Measurements from ENCODE around the gene PCBP3.

The PCBP3 gene

GRCh38 chr21:45899317-45900033 is 255.9 kb downstream of the PCBP3 start:
- DNase-seq = no peak

DNA sequence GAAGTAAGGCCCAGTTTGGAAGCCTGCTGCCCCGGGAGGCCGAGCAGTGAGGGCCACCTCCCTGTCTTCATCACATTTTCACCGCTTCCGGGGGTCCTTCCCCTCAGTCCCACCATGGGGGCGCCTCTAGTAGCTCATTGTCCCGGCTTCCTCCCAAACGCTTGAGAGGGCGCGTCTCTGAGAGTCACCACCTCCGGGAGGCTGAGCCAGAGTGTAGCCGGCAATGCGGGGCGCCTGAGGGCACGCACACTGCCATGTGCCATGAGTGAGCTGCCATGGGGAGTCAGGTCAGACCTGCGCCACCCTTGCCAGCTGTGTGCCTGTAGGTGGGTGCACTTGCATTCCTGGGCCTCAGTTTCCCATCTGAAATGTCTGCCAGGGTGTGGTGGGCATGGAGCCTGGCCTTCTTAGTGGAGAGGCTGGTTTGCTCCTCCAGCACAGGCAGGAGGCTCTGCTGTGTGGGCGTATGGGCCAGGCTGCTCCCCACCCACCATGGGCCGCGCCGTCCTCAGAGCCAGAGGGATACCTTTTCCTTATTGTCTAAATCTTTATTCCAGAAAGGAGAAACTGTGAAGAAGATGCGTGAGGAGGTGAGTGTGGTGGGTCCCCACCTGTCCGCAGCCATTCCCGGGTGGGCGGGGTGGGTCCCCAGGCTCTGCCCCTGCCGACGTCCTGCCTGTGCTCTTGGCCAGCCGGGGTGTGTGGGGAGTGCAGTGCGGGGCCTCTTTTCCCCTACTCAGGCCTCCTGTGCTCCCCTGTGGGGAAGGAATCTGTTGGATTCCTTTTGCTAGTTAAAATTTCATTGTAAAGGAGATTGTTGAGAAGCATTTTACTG is 256.7 kb downstream of the PCBP3 start:
- DNase-seq = no peak

DNA sequence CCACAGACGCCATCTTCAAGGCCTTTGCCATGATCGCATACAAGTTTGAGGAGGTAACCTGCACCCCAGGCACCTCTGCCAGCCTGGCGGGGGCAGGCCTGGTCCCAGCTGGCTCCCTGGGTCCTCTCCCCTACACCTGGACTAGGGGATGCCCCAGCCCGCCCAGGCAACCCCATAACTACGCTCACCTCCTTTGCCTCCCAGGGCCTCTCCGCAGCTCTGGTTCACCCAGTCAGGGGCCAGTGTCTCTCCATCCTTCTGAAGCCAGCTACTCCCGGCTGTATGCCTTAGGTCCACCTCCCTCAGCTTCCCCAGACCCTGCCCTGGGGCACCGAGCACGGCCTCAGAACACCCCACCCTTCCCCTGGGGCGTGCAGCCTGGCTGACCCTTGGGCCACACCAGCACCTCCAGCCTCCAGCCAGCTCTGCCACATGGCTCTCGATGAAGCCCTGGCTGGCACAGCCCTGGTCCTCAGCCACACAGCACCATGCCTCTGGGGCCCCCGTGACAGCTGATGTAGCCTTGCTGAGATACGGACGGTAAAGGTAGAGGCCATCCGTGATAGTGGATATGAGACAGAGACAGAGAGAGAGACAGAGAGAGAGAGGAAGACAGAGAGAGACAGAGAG is 257.7 kb downstream of the PCBP3 start:
- DNase-seq = no peak

GRCh38 chr21:45902292-45902995 is 258.9 kb downstream of the PCBP3 start:
- no peak for DNase-seq

DNA sequence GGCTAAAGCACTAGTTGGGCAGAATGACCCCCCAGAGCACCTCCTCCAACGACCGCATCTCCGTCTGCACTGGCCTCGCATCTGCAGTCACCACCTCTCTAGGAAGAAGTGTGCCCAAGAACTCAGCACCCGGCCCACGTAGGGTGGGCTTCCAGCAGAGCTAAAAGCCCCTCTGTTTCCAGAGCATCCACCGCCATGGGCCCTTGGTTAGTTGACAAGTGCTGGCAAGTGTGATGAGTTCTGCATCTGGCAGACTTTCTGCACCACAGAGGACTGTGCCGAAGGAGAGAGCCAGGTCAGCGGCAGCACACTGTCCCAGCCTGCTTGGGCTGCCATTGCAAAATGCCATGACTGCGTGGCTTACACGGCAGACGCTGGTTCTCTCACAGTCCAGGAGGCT is 261.7 kb downstream of the PCBP3 start:
- DNase-seq = no peak

GRCh38 chr21:45906196-45906805 is 262.8 kb downstream of the PCBP3 start:
- DNase-seq = no peak

DNA sequence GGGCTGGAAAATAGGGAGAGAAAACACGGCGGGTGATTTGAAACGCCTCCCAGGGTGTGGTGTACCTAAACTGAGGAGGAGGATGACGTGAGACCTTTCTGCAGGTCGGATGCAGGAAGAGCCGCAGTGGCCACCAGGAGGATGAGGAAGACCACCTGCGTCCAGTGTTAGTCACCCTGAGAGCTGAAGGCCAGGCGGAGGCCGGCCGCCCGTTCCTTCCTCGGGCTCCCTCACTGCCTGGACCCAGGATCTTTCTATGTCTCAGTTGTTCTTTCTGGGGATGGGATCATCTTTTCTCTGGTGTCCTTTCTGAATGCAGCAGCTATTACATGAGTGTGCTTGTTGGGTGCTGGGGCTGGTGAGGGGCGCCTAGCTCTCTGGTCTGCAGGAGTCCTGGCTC is 263.3 kb downstream of the PCBP3 start:
- DNase-seq = no peak

- DNase-seq = no peak
Observed at GRCh38 chr21:45908536-45909237, 265.2 kb downstream of the PCBP3 start.

GRCh38 chr21:45909238-45909988 is 265.9 kb downstream of the PCBP3 start:
- no peak for DNase-seq

DNA sequence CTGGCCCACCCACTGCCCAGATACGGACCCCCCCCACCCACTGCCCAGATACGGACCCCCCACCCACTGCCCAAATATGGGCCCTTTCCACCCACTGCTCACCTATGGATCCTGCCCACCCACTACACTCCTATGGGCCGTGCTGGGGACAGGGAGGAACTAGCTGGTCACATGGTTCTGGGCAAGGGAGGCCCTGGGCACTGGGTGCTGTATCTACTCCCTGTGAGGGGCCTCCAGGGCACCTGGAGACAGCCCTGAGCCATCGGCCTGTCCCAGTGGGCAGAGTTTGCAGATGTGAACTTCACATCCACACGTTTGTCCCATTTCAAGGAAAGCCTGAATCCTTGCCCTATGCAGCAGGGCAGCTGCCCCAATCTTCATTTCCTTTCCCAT is 266.6 kb downstream of the PCBP3 start:
- no peak for DNase-seq

GRCh38 chr21:45910548-45911221 is 267.2 kb downstream of the PCBP3 start:
- DNase-seq = no peak

DNA sequence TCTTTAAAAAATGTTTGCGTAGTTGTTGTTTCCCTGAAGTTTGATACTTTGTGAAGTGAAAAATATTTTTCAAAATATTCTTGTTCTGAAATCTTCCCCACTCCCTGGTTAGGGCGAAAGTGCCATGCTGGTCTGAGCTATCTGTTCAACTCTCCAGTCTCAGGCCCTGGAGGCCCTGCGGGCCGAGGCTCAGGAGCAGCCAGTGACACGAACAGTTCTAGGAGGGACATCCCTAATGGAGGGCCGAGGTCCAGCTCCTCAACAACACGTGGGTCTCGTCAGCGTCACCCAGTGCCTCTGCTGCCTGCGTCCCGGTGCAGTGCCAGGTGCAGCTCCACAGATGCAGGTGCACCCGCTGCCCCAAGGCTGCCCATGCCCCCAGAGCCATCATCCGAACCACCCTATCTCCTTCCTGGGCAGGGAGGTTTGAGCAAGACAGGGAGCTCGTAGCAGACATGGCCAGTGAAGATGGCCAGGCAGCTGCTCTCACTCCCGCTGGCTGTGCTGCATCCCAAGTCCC is 268.3 kb downstream of the PCBP3 start:
- DNase-seq = no peak

- no peak for DNase-seq
Observed at GRCh38 chr21:45912611-45913417, 269.3 kb downstream of the PCBP3 start.

- no peak for DNase-seq
Observed at GRCh38 chr21:45913418-45913765, 269.9 kb downstream of the PCBP3 start.

DNA sequence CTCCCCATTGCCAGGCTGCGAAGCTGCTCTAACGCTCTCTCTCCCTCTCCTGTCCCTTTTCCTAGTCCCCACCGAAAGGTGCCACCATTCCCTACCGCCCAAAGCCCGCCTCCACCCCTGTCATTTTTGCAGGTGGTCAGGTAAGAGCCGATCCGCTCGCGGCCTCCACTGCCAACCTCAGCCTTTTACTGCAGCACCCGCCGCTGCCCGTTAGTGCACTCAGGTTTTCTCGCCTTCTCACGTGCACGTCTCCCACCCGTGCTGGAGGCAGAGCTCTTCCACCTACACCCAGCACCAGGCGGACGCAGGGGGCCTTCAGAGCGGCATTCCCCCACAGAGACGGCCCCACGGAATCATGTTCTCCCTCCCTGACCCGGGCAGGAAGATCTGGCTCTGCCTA is 270.4 kb downstream of the PCBP3 start:
- DNase-seq = no peak

DNA sequence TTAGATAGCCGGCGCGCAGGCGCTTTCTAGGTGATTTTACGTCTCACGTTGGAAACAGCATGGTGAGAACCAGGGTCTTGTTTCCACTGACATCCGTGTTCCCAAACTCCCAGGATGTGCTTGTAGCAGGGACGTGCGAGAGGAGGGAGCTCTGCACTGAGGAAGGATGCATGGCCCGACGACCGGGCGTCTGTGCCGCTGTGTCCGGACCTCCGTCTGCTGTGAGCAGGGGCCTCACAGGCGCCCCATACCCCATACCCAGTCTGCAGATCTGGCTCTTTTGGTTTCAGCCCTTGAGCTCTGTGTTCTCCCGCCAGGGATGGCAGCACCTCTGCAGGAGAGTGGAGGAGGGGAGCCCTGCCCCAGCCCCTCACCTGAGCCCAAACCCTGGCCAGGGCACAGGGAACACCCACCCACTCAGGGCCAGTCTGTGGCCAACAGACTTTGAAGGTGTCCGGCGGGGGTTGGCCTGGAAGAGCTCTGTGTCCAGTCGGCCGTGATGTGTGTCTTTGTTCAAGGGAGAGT is 270.9 kb downstream of the PCBP3 start:
- no peak for DNase-seq

DNA sequence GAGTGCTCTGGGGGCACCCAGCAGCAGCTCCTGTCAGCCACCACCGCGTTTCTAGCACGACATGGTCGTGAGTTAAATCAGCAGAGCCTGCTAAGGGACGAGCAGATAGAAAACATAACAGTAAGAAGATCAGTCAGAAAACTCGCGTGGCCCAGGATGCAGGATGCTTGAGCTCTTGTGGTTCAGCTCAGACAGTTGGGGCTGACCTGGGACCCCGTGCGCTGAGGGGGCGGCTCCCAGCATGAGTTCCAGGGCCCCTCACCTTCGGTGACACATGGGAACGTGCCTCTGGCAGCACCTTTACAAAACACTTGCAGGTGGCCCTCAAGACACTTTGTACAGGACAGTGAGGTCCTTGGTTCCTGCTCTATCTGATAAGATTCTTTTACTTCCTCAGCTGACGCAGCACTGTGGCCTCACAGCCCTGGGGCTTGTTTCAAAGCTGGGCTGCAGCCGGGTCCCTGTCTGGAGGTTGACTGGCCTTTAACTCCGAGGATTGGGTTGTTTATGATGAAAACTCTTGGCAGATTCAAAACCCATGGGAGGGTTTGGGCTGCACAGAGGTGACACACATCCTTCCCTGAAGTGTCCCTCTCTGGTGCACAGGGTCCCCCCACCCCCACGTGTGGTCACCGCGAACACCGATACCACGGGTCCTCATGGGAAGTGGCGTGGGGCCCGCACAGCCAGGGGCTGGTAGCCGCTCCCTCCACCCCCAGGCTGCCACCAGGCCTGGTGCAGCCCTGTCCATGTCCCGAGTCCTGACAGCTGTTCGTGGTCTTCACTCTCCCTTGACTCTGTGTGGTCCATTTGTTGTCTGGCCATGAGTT is 272.7 kb downstream of the PCBP3 start:
- DNase-seq = no peak

GRCh38 chr21:45917241-45917640 is 273.7 kb downstream of the PCBP3 start:
- no peak for DNase-seq

- no peak for DNase-seq
Observed at GRCh38 chr21:45918011-45918410, 274.5 kb downstream of the PCBP3 start.
